CD4-positive, alpha-beta memory T cell (primary cell): Measurements from ENCODE around the gene CHDH. TPM values are rescaled to one million over a fixed set of nuclear protein-coding genes. Genes with fewer than 3 reads are reported as not detected.

Experiments used
- CTCF ChIA-PET: fragments of 350-600 bp; sonication (Branson Sonifier 250); formaldehyde crosslinking; loops from one replicate; lab custom pipeline; 2021; ENCODE audit warnings: inconsistent platforms; ENCODE audit not compliant: partially characterized antibody; lab: Charles Lee
- POLR2A ChIA-PET: fragments of 350-600 bp; sonication (Branson Sonifier 250); formaldehyde crosslinking; loops from one replicate; lab custom pipeline; 2021; ENCODE audit not compliant: partially characterized antibody; lab: Charles Lee
- DNase-seq, 5 donors: peaks; one replicate each; pipeline versions ENCODE4 v3.0.0 to v3.0.0-alpha.2; 2020 to 2022; ENCODE audit warnings: mixed read lengths in 1 of 5
- H3K27ac ChIP-seq: one replicate; pipeline ENCODE4 v1.7.0; 2013; ENCODE audit warnings: low read depth, low read length
- H3K27me3 ChIP-seq: 2 replicates; pipeline ENCODE4 v1.7.0; 2013; ENCODE audit warnings: mild to moderate bottlenecking, low read length, moderate library complexity; ENCODE audit not compliant: insufficient read depth
- H3K36me3 ChIP-seq: 2 replicates; pipeline ENCODE4 v1.7.0; 2013; ENCODE audit warnings: mild to moderate bottlenecking, low read length, moderate library complexity; ENCODE audit not compliant: insufficient read depth
- H3K4me1 ChIP-seq: 2 replicates; pipeline ENCODE4 v1.7.0; 2013; ENCODE audit warnings: mild to moderate bottlenecking, low read length, moderate library complexity; ENCODE audit not compliant: insufficient read depth
- H3K4me3 ChIP-seq, 2 donors: one replicate each; pipeline ENCODE4 v1.7.0; 2013; ENCODE audit warnings: low read length in 2 of 2, mild to moderate bottlenecking in 1 of 2
- H3K9me3 ChIP-seq, 2 donors: one replicate each; pipeline ENCODE4 v1.7.0; 2013; ENCODE audit warnings: low read length in 2 of 2, control low read depth in 1 of 2; ENCODE audit not compliant: control insufficient read depth in 1 of 2
- H3K27ac Mint-ChIP-seq, 7 donors: one replicate each; pipeline ENCODE4 v1.8.0; 2020 to 2021; ENCODE audit warnings: mixed read lengths in 7 of 7, mild to moderate bottlenecking in 6 of 7, inconsistent platforms in 3 of 7, moderate library complexity in 3 of 7
- H3K27me3 Mint-ChIP-seq, 2 donors: one replicate each; pipeline ENCODE4 v1.8.0; 2020 to 2021; ENCODE audit warnings: mixed read lengths in 2 of 2
- H3K36me3 Mint-ChIP-seq, 2 donors: one replicate each; pipeline ENCODE4 v1.8.0; 2020 to 2021; ENCODE audit warnings: mixed read lengths in 2 of 2, inconsistent platforms in 1 of 2, mild to moderate bottlenecking in 1 of 2
- H3K4me1 Mint-ChIP-seq, 4 donors: one replicate each; pipeline ENCODE4 v1.8.0; 2020 to 2021; ENCODE audit warnings: mixed read lengths in 4 of 4, mild to moderate bottlenecking in 1 of 4
- H3K4me3 Mint-ChIP-seq, 8 donors: one replicate each; pipeline ENCODE4 v1.8.0; 2020 to 2021; ENCODE audit warnings: mixed read lengths in 8 of 8, mild to moderate bottlenecking in 7 of 8, moderate library complexity in 6 of 8, inconsistent platforms in 3 of 8
- H3K9me3 Mint-ChIP-seq, 8 donors: one replicate each; pipeline ENCODE4 v1.8.0; 2020 to 2021; ENCODE audit warnings: mixed read lengths in 8 of 8, mild to moderate bottlenecking in 5 of 8, inconsistent platforms in 3 of 8, moderate library complexity in 1 of 8
- intact Hi-C: fragments of 100-400 bp; cut with micrococcal nuclease; formaldehyde crosslinking; loops from one replicate; pipeline ENCODE4 v1.15.1; 2023
- polyA plus RNA-seq, 2 donors: library from polyadenylated mRNA; unstranded; fragments of 300-500 nt; fragmentation: Illumina TruSeq; gene quantifications; one replicate each; pipeline ENCODE4 v1.2.3, GENCODE V29; 2021
- total RNA-seq, 2 experiments: library from RNA; stranded (reverse); gene quantifications; one replicate each; pipeline ENCODE4 v1.2.3, GENCODE V29; 2021

The CHDH gene
- total and polyA plus RNA-seq, 4 experiments from 2014 or later: 0.23 to 0.67 (median 0.47) TPM; not detected in 1

DNA sequence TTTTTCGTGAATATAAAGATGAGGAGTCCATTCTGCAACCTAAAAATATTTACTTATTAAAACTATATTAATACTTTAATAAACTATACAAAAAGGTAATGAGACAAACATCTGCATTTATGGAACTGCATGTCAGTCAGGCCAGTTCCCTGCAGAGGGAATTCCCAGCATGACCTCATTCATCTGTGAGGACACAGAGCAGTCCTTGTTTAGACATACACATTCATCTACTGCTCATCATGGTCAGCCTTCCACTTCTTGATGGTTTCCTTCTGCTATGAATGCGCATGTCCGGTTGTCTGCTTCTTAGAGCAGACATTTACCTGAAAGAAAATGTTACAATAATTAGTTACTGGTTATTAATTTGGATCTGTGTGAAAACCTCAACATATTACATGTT is 39.0 kb upstream of the CHDH start:
- intact Hi-C loops: no loop called here
- Mint-ChIP-seq H3K27ac (no peak overlapping the region), H3K4me3 (no peak overlapping the region), H3K4me1 (peaks cover 41 to 60% (median 51%) of the 10 kb centered on the region in 4 donors), H3K36me3 (peaks cover 21 to 60% of the 10 kb centered on the region in 2 donors), H3K27me3 (no peaks in the 10 kb centered on the region), H3K9me3 (peaks cover 0 to 1% (median 0%) of the 10 kb centered on the region in 8 donors)
- Histone ChIP-seq H3K36me3 (peaks cover 12% of the 10 kb centered on the region), H3K9me3 (no peaks in the 10 kb centered on the region), H3K27ac (no peak overlapping the region), H3K27me3 (no peaks in the 10 kb centered on the region), H3K4me1 (peaks cover 47% of the 10 kb centered on the region), H3K4me3 (no peak overlapping the region)
- DNase-seq: no peak
- ChIA-PET CTCF (no interaction called here), POLR2A (no interaction called here)

DNA sequence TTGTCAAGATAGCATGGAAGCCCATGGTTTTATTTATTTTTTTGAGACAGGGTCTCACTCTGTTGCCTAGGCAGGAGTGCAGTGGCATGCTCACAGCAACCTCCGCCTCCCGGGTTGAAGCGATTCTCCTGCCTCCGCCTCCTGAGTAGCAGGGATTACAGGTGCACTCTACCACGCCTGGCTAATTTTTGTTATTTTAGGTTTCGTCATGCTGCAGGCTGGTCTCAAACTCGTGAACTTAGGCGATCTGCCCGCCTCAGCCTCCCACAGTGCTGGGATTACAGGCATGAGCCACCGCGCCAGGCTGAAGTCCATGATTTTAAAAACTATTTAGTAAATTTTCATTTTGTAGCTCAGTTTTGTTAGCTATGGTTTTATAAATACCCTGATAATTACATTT is 38.4 kb upstream of the CHDH start:
- H3K9me3 Mint-ChIP-seq: peaks cover 0 to 1% (median 0%) of the 10 kb centered on the region in 8 donors
- Histone ChIP-seq H3K4me1 (peaks cover 43% of the 10 kb centered on the region), H3K27ac (no peak overlapping the region), H3K27me3 (no peaks in the 10 kb centered on the region), H3K4me3 (no peak overlapping the region), H3K36me3 (peaks cover 12% of the 10 kb centered on the region), H3K9me3 (no peaks in the 10 kb centered on the region)
- intact Hi-C loops: no loop called here
- H3K4me1 Mint-ChIP-seq: peaks cover 40 to 60% (median 50%) of the 10 kb centered on the region in 4 donors
- H3K4me3 Mint-ChIP-seq: no peak overlapping the region
- ChIA-PET POLR2A (no interaction called here), CTCF (no interaction called here)
- no peaks in the 10 kb centered on the region for H3K27me3 Mint-ChIP-seq
- no peak overlapping the region for H3K27ac Mint-ChIP-seq
- DNase-seq: no peak
- H3K36me3 Mint-ChIP-seq: peaks cover 21 to 61% of the 10 kb centered on the region in 2 donors

DNA sequence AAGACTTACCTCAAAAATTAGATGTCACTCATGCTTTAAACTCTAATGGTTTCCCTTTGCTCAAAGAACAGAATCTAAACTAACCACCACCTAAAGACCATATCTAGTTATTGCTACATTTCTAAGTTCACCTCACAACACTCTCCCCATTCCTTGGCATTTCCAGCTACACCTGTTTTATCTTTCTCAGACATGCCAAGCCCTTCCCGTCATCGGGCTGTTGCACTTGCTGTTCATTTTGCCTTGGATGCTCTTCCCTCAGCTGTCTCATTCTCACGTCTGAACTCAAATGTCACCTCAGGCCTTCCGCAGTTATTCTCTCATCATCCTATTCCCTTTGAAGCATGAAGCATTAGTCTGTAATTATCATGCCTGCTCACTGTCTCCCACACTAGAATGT is 36.8 kb upstream of the CHDH start:
- Histone ChIP-seq H3K36me3 (peaks cover 13% of the 10 kb centered on the region), H3K27me3 (no peaks in the 10 kb centered on the region), H3K27ac (no peak overlapping the region), H3K4me1 (peaks cover 31% of the 10 kb centered on the region), H3K9me3 (no peaks in the 10 kb centered on the region), H3K4me3 (no peak overlapping the region)
- intact Hi-C loops: no loop called here
- Mint-ChIP-seq H3K36me3 (peaks cover 20 to 63% of the 10 kb centered on the region in 2 donors), H3K27me3 (no peaks in the 10 kb centered on the region), H3K4me1 (peaks cover 32 to 48% (median 40%) of the 10 kb centered on the region in 4 donors), H3K4me3 (peak overlapping the region; percentile 100), H3K27ac (peak overlapping the region; percentile 65 to 100 (median 100)), H3K9me3 (peaks cover 0 to 1% (median 0%) of the 10 kb centered on the region in 8 donors)
- no peak for DNase-seq
- ChIA-PET CTCF (no interaction called here), POLR2A (interaction anchor here (4.1 kb wide), 1 partner anchor 9 kb away, joined by 63 read pairs; the partner anchor contains the start of gene SELENOK)

DNA sequence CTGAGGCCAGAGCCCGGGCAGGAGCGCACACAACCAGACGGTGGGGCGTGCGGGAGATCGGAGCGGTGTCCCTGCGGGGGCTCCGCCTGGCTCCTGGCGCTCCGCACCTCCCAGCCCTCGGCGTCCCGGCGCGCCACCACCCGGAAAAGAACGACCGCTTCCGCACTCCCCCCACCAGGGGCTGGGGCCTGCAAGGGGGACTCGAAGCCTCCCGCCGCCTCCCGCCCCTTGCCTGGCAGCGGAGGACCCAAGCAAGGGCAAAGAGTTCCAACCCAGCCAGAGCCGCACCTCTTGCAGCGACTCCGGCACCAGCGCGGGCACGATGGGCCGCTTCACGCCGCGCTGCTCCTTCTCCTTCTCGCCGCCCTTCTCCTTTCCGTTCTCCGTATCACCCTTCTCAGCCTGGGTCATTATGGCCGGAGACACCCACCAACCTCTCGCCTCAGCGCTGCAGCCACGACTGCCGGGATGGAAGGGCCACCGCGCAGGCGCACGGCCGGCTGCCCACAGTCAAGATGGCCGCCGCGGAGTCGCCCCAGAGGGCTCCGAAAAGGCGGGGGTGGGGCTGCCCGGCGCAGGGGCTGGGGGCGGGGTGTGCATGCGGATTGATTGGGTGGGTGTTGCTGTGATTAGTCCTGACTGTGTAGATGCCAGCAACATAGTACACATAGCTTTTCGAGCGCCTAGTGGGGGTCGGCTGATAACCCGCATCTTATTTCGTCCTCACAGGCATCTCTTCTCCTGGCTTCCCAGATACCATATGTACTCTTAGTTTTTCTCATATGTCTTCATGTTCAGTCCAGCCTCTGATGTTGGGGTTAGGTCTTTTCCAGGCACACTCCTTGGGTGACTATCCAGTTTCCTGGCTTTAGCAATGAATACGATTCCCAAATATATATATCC is 35.7 kb upstream of the CHDH start, which contains the start of gene ACTR8:
Gene ACTR8, minus strand, starts transcription at position 462 of the 903 bp plus-strand sequence. Its CDS starts 51 bp downstream, at position 411.
- H3K4me1 Mint-ChIP-seq: peaks cover 27 to 38% (median 33%) of the 10 kb centered on the region in 4 donors
- peak within 1 kb of the TSS; percentile 67 to 86 for H3K4me3 ChIP-seq
- ChIA-PET CTCF (interaction anchor here (1.4 kb wide), 1 partner anchor 9 kb away, joined by 4 read pairs; no protein-coding TSS in a partner anchor), POLR2A (interaction anchor here (1.3 to 4.1 kb wide), 2 partner anchors 10 to 535 kb away, joined by 3 to 63 read pairs; partner anchors contain the start of genes DCP1A and SELENOK)
- H3K4me1 ChIP-seq: peaks cover 20% of the 10 kb centered on the region
- H3K27me3 ChIP-seq: no peaks in the 10 kb centered on the region
- H3K27ac Mint-ChIP-seq: peak within 1 kb of the TSS; percentile 65 to 100 (median 100)
- peaks cover 22% of the 10 kb centered on the region for H3K36me3 ChIP-seq
- H3K27ac ChIP-seq: peak within 1 kb of the TSS; percentile 83
- H3K36me3 Mint-ChIP-seq: peaks cover 22 to 67% of the 10 kb centered on the region in 2 donors
- peak within 1 kb of the TSS; percentile 100 for H3K4me3 Mint-ChIP-seq
- peaks cover 0 to 1% (median 0%) of the 10 kb centered on the region in 8 donors for H3K9me3 Mint-ChIP-seq
- H3K9me3 ChIP-seq: no peaks in the 10 kb centered on the region
- intact Hi-C loops: loop anchor here (1.0 kb wide), 1 partner anchor 9 kb away; the partner anchor contains the start of gene SELENOK
- no peaks in the 10 kb centered on the region for H3K27me3 Mint-ChIP-seq
- DNase-seq: peak; percentile 82 to 90 (median 85)

DNA sequence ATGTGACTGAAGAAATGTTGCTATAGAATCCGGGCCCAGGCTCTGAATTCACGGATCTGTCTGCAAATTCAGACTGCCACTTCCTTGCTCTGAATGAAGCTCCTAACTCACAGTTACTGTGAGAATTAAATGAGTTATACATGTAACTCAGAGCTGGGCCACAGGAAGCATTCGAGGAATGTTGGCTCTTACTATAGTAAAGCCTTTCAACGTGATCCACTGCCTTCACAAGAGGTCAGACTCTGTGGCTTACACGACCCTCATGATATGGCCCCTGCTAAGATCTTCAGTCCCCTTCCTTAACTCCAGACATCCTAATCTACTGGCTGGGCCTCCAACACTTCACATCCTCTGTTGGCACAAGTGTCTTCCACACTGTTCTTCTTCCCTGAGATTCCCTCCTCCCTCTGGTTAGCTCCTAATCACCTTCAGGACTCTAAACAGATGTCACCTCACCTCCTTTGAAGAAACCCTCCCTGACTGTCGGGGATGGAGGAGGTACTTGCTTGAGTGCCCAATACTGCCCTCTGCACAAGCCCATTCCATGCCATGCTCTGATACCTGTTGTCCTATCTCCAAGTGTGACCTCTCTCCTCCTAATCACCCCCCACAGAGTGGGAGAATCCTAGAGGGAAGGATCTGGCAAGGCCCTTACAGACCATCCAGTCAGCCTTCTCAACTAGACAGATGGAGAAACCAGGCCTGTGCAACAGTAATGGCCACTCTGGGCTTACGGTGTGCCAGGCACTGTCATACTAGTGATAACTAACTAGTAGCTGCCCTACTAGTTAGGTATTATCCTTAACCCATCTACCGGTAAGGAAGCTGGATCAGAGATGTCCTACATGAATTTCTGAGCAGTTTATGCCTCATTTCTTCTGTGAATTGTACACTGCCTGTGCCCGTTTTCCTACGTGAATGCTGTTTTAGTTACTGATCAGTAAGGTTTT is 34.5 kb upstream of the CHDH start:
- ChIA-PET POLR2A (interaction anchor here (1.3 to 4.1 kb wide), 2 partner anchors 11 to 533 kb away, joined by 3 to 63 read pairs; partner anchors contain the start of genes DCP1A and SELENOK), CTCF (interaction anchor here (0.6 to 1.4 kb wide), 3 partner anchors 10 to 18 kb away, joined by 3 to 4 read pairs (median 3); partner anchors contain the start of gene SELENOK)
- Mint-ChIP-seq H3K27ac (peak overlapping the region; percentile 65 to 100 (median 98)), H3K9me3 (peaks cover 0 to 1% (median 0%) of the 10 kb centered on the region in 8 donors), H3K27me3 (no peaks in the 10 kb centered on the region), H3K4me3 (peak overlapping the region; percentile 100), H3K36me3 (peaks cover 23 to 69% of the 10 kb centered on the region in 2 donors), H3K4me1 (peaks cover 24 to 37% (median 30%) of the 10 kb centered on the region in 4 donors)
- no peak for DNase-seq
- no peaks in the 10 kb centered on the region for H3K27me3 ChIP-seq
- H3K4me3 ChIP-seq: peak overlapping the region; percentile 67 to 86
- H3K36me3 ChIP-seq: peaks cover 28% of the 10 kb centered on the region
- peaks cover 19% of the 10 kb centered on the region for H3K4me1 ChIP-seq
- intact Hi-C loops: no loop called here
- no peaks in the 10 kb centered on the region for H3K9me3 ChIP-seq
- peak overlapping the region; percentile 83 for H3K27ac ChIP-seq

DNA sequence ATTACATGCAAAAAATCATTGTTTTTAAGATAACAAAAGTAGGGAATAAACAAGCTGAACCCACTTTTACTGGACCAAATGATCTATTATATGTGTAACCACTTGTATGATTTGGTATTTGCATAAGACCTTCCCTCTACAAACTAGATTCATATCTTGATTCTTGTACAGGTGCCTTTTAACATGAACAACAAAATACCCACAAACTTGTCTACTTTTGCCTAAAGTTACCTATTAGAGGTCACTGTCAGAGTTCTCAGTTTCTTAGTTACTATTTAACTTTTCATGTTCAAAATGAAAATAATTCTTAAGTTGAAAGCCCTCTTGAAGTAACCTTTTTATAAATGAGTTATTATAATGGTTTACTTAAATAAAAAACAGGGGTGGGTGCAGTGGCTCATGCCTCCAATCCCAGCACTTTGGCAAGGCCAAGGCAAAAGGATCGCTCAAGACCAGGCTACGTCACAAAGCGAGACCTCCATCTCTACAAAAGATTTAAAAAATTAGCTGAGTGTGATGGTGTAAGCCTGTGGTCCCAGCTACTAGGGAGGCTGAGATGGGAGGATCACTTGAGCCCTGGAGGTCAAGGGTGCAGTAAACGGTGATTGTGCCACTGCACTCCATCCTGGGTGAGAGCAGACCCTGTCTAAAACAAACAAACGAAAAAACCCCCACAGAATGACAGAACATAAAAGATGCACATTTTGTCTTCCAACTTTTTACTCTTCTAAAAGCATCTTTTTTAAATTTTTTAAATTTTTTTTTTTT is 19.7 kb upstream of the CHDH start:
- no peaks in the 10 kb centered on the region for H3K9me3 ChIP-seq
- no peaks in the 10 kb centered on the region for H3K27me3 ChIP-seq
- POLR2A ChIA-PET: no interaction called here
- H3K4me1 Mint-ChIP-seq: peaks cover 0 to 2% (median under 1%) of the 10 kb centered on the region in 4 donors
- DNase-seq: no peak
- H3K4me3 ChIP-seq: no peak overlapping the region
- no peak overlapping the region for H3K27ac ChIP-seq
- H3K9me3 Mint-ChIP-seq: no peaks in the 10 kb centered on the region
- peaks cover 50 to 76% of the 10 kb centered on the region in 2 donors for H3K36me3 Mint-ChIP-seq
- peak overlapping the region in 1 of 7 donors; percentile 29 for H3K27ac Mint-ChIP-seq
- peaks cover 25% of the 10 kb centered on the region for H3K36me3 ChIP-seq
- intact Hi-C loops: no loop called here
- H3K4me1 ChIP-seq: no peaks in the 10 kb centered on the region
- CTCF ChIA-PET: no interaction called here
- no peak overlapping the region for H3K4me3 Mint-ChIP-seq
- H3K27me3 Mint-ChIP-seq: no peaks in the 10 kb centered on the region
